ENCODE results near the gene VTI1A. TPM values are rescaled to one million over a fixed set of nuclear protein-coding genes. Genes with fewer than 3 reads are reported as not detected.

Gene VTI1A
- total RNA-seq, 2 experiments from 2014 or later: 24.9 to 28.4 TPM

- CTCF ChIA-PET: no interaction called here
- Mint-ChIP-seq H3K27me3 (ENCODE audit: low read depth) (no peaks in the 10 kb centered on the region), H3K4me3 (no peak overlapping the region), H3K4me1 (ENCODE audit: low read depth) (no peaks in the 10 kb centered on the region), H3K9me3 (peaks cover 42% of the 10 kb centered on the region), H3K27ac (no peak overlapping the region), H3K36me3 (ENCODE audit: low read depth) (peaks cover 12% of the 10 kb centered on the region)
- DNase-seq: no peak
- intact Hi-C loops (cut with micrococcal nuclease): no loop called here
These were observed 396.6 kb downstream of the VTI1A start for GRCh38 chr10:112843623-112844022.

- DNase-seq: no peak
- CTCF ChIA-PET: no interaction called here
- intact Hi-C loops (cut with micrococcal nuclease): no loop called here
- Mint-ChIP-seq H3K9me3 (peaks cover 39% of the 10 kb centered on the region), H3K4me3 (no peak overlapping the region), H3K27ac (no peak overlapping the region), H3K4me1 (ENCODE audit: low read depth) (no peaks in the 10 kb centered on the region), H3K27me3 (ENCODE audit: low read depth) (no peaks in the 10 kb centered on the region), H3K36me3 (ENCODE audit: low read depth) (peaks cover 14% of the 10 kb centered on the region)
These were observed 397.9 kb downstream of the VTI1A start for GRCh38 chr10:112844681-112845544.

DNA sequence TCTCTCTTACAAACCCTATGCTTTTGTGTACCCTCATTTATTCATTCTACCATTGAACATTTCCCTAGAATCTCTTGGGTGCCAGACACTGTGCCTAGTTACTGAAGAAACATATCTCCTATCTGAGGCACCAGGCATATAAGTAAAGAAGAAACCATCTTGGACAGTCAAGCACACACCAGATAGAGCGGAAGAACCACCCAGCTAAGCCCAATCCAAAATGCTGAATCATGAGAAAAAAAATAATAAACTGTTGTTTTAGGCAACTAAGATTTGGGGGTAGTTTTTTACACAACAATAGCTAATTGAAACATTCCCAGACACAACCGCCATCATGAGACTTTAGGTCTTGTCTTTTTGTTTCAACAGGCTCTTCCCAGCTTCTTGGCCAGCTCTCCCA lies 400.8 kb downstream of the VTI1A start:
- H3K4me1 Mint-ChIP-seq (ENCODE audit: low read depth): no peaks in the 10 kb centered on the region
- DNase-seq: no peak
- H3K4me3 Mint-ChIP-seq: no peak overlapping the region
- no peaks in the 10 kb centered on the region for H3K27me3 Mint-ChIP-seq (ENCODE audit: low read depth)
- peaks cover 29% of the 10 kb centered on the region for H3K9me3 Mint-ChIP-seq
- CTCF ChIA-PET: no interaction called here
- H3K27ac Mint-ChIP-seq: no peak overlapping the region
- intact Hi-C loops (cut with micrococcal nuclease): no loop called here
- H3K36me3 Mint-ChIP-seq (ENCODE audit: low read depth): peaks cover 14% of the 10 kb centered on the region

- peaks cover 29% of the 10 kb centered on the region for H3K9me3 Mint-ChIP-seq
- no peak overlapping the region for H3K4me3 Mint-ChIP-seq
- H3K36me3 Mint-ChIP-seq (ENCODE audit: low read depth): peaks cover 14% of the 10 kb centered on the region
- CTCF ChIA-PET: no interaction called here
- no peaks in the 10 kb centered on the region for H3K4me1 Mint-ChIP-seq (ENCODE audit: low read depth)
- H3K27me3 Mint-ChIP-seq (ENCODE audit: low read depth): no peaks in the 10 kb centered on the region
- no peak overlapping the region for H3K27ac Mint-ChIP-seq
- intact Hi-C loops (cut with micrococcal nuclease): no loop called here
- DNase-seq: no peak
These were observed 401.2 kb downstream of the VTI1A start for GRCh38 chr10:112848228-112848627.

DNA sequence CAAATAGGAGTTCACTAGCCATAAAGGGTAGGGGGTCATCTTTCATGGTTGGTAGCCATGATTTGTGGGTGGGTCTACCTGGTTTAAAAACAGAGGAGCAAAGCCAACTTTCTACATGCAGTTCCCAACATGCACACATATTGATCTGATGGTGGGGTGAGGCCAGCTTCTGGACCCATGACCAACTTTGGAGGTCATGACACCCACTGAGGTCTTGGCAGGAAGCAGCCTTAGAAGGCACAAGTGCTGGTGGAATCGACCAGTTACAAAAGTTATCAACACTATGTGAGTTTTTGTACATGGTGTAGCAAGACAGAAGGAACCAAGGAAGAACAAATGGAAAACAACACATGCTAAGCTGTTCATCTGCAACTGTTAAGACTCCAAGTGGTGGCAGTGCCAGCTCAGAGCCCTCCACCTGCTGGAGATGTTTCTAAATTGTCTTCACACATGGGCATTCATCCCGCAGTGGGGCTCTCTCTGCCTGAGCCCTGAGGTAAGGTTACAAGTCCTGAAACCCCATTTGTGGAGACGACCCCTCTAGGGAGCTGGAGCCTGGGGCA lies 401.9 kb downstream of the VTI1A start:
- Mint-ChIP-seq H3K36me3 (ENCODE audit: low read depth) (peaks cover 14% of the 10 kb centered on the region), H3K27me3 (ENCODE audit: low read depth) (no peaks in the 10 kb centered on the region), H3K9me3 (peaks cover 23% of the 10 kb centered on the region), H3K27ac (no peak overlapping the region), H3K4me1 (ENCODE audit: low read depth) (no peaks in the 10 kb centered on the region), H3K4me3 (no peak overlapping the region)
- DNase-seq: no peak
- intact Hi-C loops (cut with micrococcal nuclease): no loop called here
- CTCF ChIA-PET: no interaction called here

GRCh38 chr10:112849546-112849945 lies 402.5 kb downstream of the VTI1A start:
- H3K4me3 Mint-ChIP-seq: no peak overlapping the region
- DNase-seq: no peak
- CTCF ChIA-PET: no interaction called here
- H3K4me1 Mint-ChIP-seq (ENCODE audit: low read depth): no peaks in the 10 kb centered on the region
- H3K9me3 Mint-ChIP-seq: peaks cover 22% of the 10 kb centered on the region
- no peak overlapping the region for H3K27ac Mint-ChIP-seq
- intact Hi-C loops (cut with micrococcal nuclease): no loop called here
- no peaks in the 10 kb centered on the region for H3K27me3 Mint-ChIP-seq (ENCODE audit: low read depth)
- peaks cover 14% of the 10 kb centered on the region for H3K36me3 Mint-ChIP-seq (ENCODE audit: low read depth)

GRCh38 chr10:112851181-112851580 lies 404.2 kb downstream of the VTI1A start:
- Mint-ChIP-seq H3K36me3 (ENCODE audit: low read depth) (peaks cover 11% of the 10 kb centered on the region), H3K4me1 (ENCODE audit: low read depth) (no peaks in the 10 kb centered on the region), H3K27ac (no peak overlapping the region), H3K4me3 (no peak overlapping the region), H3K27me3 (ENCODE audit: low read depth) (no peaks in the 10 kb centered on the region), H3K9me3 (peaks cover 18% of the 10 kb centered on the region)
- intact Hi-C loops (cut with micrococcal nuclease): no loop called here
- CTCF ChIA-PET: no interaction called here
- no peak for DNase-seq

- Mint-ChIP-seq H3K4me3 (no peak overlapping the region), H3K4me1 (ENCODE audit: low read depth) (no peaks in the 10 kb centered on the region), H3K27me3 (ENCODE audit: low read depth) (no peaks in the 10 kb centered on the region), H3K36me3 (ENCODE audit: low read depth) (peaks cover 10% of the 10 kb centered on the region), H3K27ac (no peak overlapping the region), H3K9me3 (peaks cover 17% of the 10 kb centered on the region)
- intact Hi-C loops (cut with micrococcal nuclease): no loop called here
- no peak for DNase-seq
- CTCF ChIA-PET: no interaction called here
These were observed 404.7 kb downstream of the VTI1A start for GRCh38 chr10:112851588-112852211.

GRCh38 chr10:112852306-112852705 lies 405.3 kb downstream of the VTI1A start:
- Mint-ChIP-seq H3K36me3 (ENCODE audit: low read depth) (peaks cover 8% of the 10 kb centered on the region), H3K4me3 (no peak overlapping the region), H3K27me3 (ENCODE audit: low read depth) (no peaks in the 10 kb centered on the region), H3K4me1 (ENCODE audit: low read depth) (no peaks in the 10 kb centered on the region), H3K27ac (no peak overlapping the region), H3K9me3 (peaks cover 16% of the 10 kb centered on the region)
- CTCF ChIA-PET: no interaction called here
- intact Hi-C loops (cut with micrococcal nuclease): no loop called here
- DNase-seq: no peak

- no peak for DNase-seq
- CTCF ChIA-PET: no interaction called here
- intact Hi-C loops (cut with micrococcal nuclease): no loop called here
- Mint-ChIP-seq H3K36me3 (ENCODE audit: low read depth) (peaks cover 2% of the 10 kb centered on the region), H3K4me3 (no peak overlapping the region), H3K4me1 (ENCODE audit: low read depth) (no peaks in the 10 kb centered on the region), H3K9me3 (peaks cover 5% of the 10 kb centered on the region), H3K27me3 (ENCODE audit: low read depth) (no peaks in the 10 kb centered on the region), H3K27ac (no peak overlapping the region)
These were observed 408.1 kb downstream of the VTI1A start for GRCh38 chr10:112855134-112855533.

GRCh38 chr10:112857493-112857892 lies 410.5 kb downstream of the VTI1A start:
- Mint-ChIP-seq H3K36me3 (ENCODE audit: low read depth) (no peaks in the 10 kb centered on the region), H3K4me1 (ENCODE audit: low read depth) (no peaks in the 10 kb centered on the region), H3K27ac (no peak overlapping the region), H3K9me3 (peaks cover 5% of the 10 kb centered on the region), H3K4me3 (no peak overlapping the region), H3K27me3 (ENCODE audit: low read depth) (no peaks in the 10 kb centered on the region)
- intact Hi-C loops (cut with micrococcal nuclease): no loop called here
- no peak for DNase-seq
- CTCF ChIA-PET: no interaction called here

DNA sequence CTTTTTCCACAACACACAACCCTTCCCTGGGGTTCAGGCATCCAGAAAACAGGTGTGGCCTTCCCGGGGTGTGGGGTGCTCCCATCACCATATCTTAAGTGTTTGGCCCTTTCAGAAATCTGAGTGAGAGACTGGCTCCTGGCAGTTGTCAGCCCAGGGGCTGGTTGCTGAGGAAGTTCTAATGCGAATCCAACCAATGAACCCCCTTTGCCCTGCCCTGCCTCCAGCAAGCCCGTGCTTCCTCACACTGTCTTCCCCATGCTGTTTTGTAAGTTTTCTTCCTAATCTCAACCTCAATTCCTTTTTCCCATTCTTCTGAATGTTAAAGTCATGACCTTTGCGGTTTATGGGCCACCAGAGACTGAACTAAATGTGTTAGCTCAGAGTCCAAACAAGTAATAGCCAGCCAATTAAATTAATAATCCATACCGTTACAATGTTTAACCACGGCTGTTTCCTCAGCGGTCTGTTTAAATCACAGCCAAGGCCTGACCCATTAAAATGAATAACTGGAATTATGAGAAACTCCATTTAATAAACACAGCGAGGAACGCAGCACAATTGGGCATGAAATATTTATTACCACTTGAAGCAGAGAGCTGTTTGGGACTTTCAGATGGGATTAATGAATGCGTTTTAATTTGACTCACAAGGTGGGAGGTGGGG lies 412.1 kb downstream of the VTI1A start:
- no peak overlapping the region for H3K27ac Mint-ChIP-seq
- intact Hi-C loops (cut with micrococcal nuclease): no loop called here
- no peaks in the 10 kb centered on the region for H3K27me3 Mint-ChIP-seq (ENCODE audit: low read depth)
- no peaks in the 10 kb centered on the region for H3K36me3 Mint-ChIP-seq (ENCODE audit: low read depth)
- no peak for DNase-seq
- H3K4me3 Mint-ChIP-seq: no peak overlapping the region
- peaks cover 8% of the 10 kb centered on the region for H3K9me3 Mint-ChIP-seq
- CTCF ChIA-PET: no interaction called here
- H3K4me1 Mint-ChIP-seq (ENCODE audit: low read depth): no peaks in the 10 kb centered on the region
